CD4-positive, alpha-beta T cell treated with Interferon gamma for 1 hour (primary cell): ENCODE data around the gene SEC61B.
A peak's percentile ranks its signal among the peaks of the same experiment; 100 is the strongest.
"Not testable (repeated sequence)": the region's sequence is repeated elsewhere in the genome, so short reads cannot be mapped to it uniquely, and the experiment has no call there.

Experiments used
- DNase-seq: peaks from one replicate; pipeline ENCODE4 v3.0.0-alpha.2; 2020

Gene SEC61B

GRCh38 chr9:99192786-99193465, 29.2 kb upstream of the SEC61B start:
- DNase-seq = no peak

GRCh38 chr9:99193466-99193821, 28.6 kb upstream of the SEC61B start:
- DNase-seq = no peak

- DNase-seq = not testable (repeated sequence)
Observed at GRCh38 chr9:99196484-99196883, 25.6 kb upstream of the SEC61B start.

GRCh38 chr9:99197124-99197630, 24.9 kb upstream of the SEC61B start:
- DNase-seq = no peak

GRCh38 chr9:99197987-99198386, 24.1 kb upstream of the SEC61B start:
- DNase-seq = no peak

- no peak for DNase-seq
Observed at GRCh38 chr9:99199938-99200539, 22.0 kb upstream of the SEC61B start.

- no peak for DNase-seq
Observed at GRCh38 chr9:99201603-99202002, 20.5 kb upstream of the SEC61B start.

- no peak for DNase-seq
Observed at GRCh38 chr9:99210572-99210971, 11.5 kb upstream of the SEC61B start.

- no peak for DNase-seq
Observed at GRCh38 chr9:99211746-99212145, 10.3 kb upstream of the SEC61B start.

GRCh38 chr9:99213197-99213596, 8.9 kb upstream of the SEC61B start:
- DNase-seq = no peak

GRCh38 chr9:99216073-99216472, 6.0 kb upstream of the SEC61B start:
- no peak for DNase-seq

GRCh38 chr9:99220011-99220410, 2.1 kb upstream of the SEC61B start:
- DNase-seq = no peak

GRCh38 chr9:99221266-99221620, 839 bp upstream of the SEC61B start:
- DNase-seq = no peak

GRCh38 chr9:99222416-99223270, 561 bp downstream of the SEC61B start:
- DNase-seq = no peak

- no peak for DNase-seq
Observed at GRCh38 chr9:99224445-99224844, 2.4 kb downstream of the SEC61B start.

- no peak for DNase-seq
Observed at GRCh38 chr9:99226054-99226453, 4.0 kb downstream of the SEC61B start.

- no peak for DNase-seq
Observed at GRCh38 chr9:99230206-99230605, 8.1 kb downstream of the SEC61B start.

GRCh38 chr9:99231711-99232110, 9.6 kb downstream of the SEC61B start:
- peak; percentile 8 for DNase-seq

- no peak for DNase-seq
Observed at GRCh38 chr9:99234618-99235017, 12.5 kb downstream of the SEC61B start.

GRCh38 chr9:99235069-99235468, 13.0 kb downstream of the SEC61B start:
- DNase-seq = no peak

GRCh38 chr9:99235926-99236634, 14.0 kb downstream of the SEC61B start:
- peak; percentile 65 for DNase-seq

- DNase-seq = no peak
Observed at GRCh38 chr9:99237356-99237755, 15.3 kb downstream of the SEC61B start.

GRCh38 chr9:99237849-99238248, 15.8 kb downstream of the SEC61B start:
- DNase-seq = not testable (repeated sequence)
